ENCODE measurements around the gene MAMDC2.

Gene MAMDC2

DNA sequence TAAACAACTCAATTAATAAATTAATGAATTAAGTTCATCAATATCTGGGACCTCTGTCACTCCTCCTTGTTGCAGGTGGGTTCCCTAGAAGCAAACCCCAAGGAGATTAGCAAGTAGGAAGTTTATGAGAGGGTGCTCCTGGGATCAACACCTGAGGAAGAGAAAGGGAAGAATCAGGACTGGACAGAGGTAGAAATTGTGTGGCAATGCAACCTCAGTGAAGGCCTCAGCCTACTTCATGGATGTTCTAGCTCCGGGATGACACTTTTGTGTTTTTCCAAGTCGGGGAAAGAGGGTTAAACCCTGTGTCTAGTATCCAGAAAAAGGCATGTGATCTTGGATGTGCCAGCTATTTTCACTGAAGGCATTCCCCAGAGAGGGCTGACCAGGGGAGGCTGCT, 23.2 kb downstream of the MAMDC2 start:
- no peak overlapping the region for H3K4me3 ChIP-seq (replicated peaks in 1 of 2; ENCODE audit: low read depth in 2 of 2, low read length in 2 of 2)
- DNase-seq (ENCODE audit: low read depth in 2 of 2): no peak
- TF ChIP-seq, protein P1, sequence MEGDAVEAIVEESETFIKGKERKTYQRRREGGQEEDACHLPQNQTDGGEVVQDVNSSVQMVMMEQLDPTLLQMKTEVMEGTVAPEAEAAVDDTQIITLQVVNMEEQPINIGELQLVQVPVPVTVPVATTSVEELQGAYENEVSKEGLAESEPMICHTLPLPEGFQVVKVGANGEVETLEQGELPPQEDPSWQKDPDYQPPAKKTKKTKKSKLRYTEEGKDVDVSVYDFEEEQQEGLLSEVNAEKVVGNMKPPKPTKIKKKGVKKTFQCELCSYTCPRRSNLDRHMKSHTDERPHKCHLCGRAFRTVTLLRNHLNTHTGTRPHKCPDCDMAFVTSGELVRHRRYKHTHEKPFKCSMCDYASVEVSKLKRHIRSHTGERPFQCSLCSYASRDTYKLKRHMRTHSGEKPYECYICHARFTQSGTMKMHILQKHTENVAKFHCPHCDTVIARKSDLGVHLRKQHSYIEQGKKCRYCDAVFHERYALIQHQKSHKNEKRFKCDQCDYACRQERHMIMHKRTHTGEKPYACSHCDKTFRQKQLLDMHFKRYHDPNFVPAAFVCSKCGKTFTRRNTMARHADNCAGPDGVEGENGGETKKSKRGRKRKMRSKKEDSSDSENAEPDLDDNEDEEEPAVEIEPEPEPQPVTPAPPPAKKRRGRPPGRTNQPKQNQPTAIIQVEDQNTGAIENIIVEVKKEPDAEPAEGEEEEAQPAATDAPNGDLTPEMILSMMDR (IDR thresholded peaks at IDR 0.05; ENCODE audit: low read depth, low read length): no peak

DNA sequence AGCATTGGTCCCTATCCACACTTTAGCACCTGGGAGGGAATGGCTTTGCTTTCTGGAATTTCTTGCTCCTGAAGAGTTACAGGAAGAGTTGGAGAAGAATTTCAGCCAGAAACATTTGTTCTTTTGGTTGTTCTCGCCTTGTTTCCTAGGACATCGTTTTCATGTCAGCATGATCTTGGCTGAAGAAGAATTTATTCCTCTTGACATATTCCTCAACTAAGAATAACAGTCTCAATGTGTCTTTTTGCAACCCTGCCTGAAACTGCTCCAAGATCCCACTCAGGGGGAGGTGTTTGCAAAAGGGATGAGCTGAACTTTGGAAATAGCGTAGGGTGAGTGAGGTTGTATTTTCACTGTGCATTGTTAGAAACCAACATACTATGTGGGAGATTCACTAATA, 26.1 kb downstream of the MAMDC2 start:
- no peak for DNase-seq (ENCODE audit: low read depth in 2 of 2)
- no peak overlapping the region for H3K4me3 ChIP-seq (replicated peaks in 1 of 2; ENCODE audit: low read depth in 2 of 2, low read length in 2 of 2)
- TF ChIP-seq, protein P1 (IDR thresholded peaks at IDR 0.05; ENCODE audit: low read depth, low read length): no peak

DNA sequence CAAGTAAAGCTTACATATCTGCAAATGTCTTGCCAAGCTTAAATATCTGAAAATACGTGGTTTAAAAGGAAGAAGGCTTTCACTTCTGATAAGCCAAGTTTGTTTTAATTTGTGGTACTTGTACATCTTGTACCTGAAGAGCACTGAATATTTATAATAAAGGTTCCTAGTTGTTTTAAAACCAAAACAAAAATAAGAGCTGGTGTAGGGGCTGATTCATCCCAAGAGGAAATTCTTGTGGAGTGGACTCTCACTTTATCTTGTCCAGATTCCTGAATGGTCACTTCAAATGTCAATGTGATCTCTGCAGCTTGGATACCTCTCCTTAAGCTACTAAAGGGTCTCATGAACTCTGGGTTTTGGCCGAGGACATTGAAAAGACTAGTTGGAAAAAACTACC, 29.5 kb downstream of the MAMDC2 start:
- peak; percentile 40 for DNase-seq (ENCODE audit: low read depth in 2 of 2)
- no peak overlapping the region for H3K4me3 ChIP-seq (replicated peaks in 1 of 2; ENCODE audit: low read depth in 2 of 2, low read length in 2 of 2)
- TF ChIP-seq, protein P1 (IDR thresholded peaks at IDR 0.05; ENCODE audit: low read depth, low read length): no peak

DNA sequence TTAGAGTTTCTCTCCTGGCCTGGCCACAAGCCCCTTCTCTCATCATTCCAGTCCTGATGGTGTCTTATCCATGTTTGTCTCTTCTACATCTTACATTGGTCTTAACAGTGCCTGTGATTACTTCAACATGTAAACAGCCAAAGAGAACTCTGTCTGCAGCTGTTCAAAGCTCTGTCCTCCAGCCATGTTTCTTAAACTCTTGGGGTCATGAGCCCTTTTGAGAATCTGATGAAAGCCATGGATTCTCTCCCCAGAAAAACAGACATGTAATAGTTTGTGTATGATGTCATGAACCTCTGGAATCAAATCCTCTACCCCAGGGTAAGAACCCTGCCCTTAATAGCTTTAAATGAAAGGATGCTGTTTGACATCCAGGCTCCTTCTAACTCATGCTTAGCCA, 30.1 kb downstream of the MAMDC2 start:
- TF ChIP-seq, protein P1 (IDR thresholded peaks at IDR 0.05; ENCODE audit: low read depth, low read length): no peak
- no peak overlapping the region for H3K4me3 ChIP-seq (replicated peaks in 1 of 2; ENCODE audit: low read depth in 2 of 2, low read length in 2 of 2)
- no peak for DNase-seq (ENCODE audit: low read depth in 2 of 2)

DNA sequence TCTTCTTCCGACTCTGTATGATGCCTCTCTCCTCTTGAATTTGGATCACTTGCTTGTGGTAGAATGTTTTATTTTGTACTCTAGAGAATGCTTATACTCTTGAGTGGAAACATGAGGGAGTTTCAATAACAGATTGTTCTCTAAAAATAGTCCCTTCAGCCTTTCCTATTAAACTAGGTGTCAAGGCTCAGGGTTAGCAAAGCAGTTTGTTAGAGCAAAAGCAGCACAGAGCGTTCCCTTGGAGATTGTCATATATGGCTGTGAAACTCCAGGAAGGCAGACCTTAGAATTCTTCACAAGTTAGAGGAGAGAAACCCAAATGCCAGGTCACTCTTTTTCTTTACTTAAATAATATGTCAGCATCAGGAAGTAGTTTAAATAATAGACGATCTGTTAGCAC, 33.0 kb downstream of the MAMDC2 start:
- DNase-seq (ENCODE audit: low read depth in 2 of 2): no peak
- no peak overlapping the region for H3K4me3 ChIP-seq (replicated peaks in 1 of 2; ENCODE audit: low read depth in 2 of 2, low read length in 2 of 2)
- TF ChIP-seq, protein P1 (IDR thresholded peaks at IDR 0.05; ENCODE audit: low read depth, low read length): no peak

DNA sequence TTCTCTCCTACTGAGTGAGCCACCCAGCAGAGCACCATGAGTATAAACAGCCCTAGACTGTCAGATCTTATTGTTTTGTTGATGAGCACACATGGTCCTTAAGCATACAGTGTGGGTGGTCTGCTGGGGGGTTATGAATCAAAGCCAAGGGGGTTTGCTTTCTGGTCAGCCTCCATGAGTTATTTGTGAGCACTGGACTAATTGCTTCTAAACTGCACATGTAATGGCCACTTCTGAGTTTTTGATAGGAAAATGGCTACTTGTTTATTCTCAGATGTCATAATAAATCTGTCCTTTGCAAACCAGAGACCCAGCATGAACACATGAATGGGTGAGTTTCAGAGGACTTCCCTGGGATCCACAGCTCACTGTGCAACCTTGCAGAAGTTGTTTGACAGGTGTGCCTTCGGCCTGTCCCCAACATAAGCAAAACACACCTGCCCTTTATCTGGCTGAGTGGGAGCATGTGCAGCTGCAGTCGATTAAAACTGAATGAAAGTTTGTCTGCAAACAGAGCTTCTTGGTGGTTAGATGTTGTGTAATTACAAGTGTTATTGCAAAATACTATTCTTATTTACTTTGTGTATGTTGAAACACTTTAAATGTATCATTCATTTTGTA, 35.9 kb downstream of the MAMDC2 start:
- TF ChIP-seq, protein P1 (IDR thresholded peaks at IDR 0.05; ENCODE audit: low read depth, low read length): no peak
- no peak overlapping the region for H3K4me3 ChIP-seq (replicated peaks in 1 of 2; ENCODE audit: low read depth in 2 of 2, low read length in 2 of 2)

More for the DNA sequence above, 35.9 kb downstream of the MAMDC2 start:
- DNase-seq (ENCODE audit: low read depth in 2 of 2): peak; percentile 38 to 73
